RWPE1 (cell line): Measurements from ENCODE around the gene MAP1S.

Experiments used
- CTCF ChIA-PET: fragments of 350-600 bp; sonication (Branson Sonifier 250); formaldehyde crosslinking; extraction: SDS; loops from one replicate; lab custom pipeline; 2021; lab: Yijun Ruan, JAX
- POLR2A ChIA-PET: fragments of 400-600 bp; formaldehyde crosslinking; extraction: SDS; loops from one replicate; lab custom pipeline; 2020; ENCODE audit warnings: antibody characterized with exemption; ENCODE audit not compliant: low non-redundant PET; lab: Yijun Ruan, JAX
- DNase-seq: peaks from one replicate; pipeline ENCODE4 v3.0.0; 2012; ENCODE audit warnings: low spot score
- H3K27ac ChIP-seq: fragments of 450-650 bp; 2 replicates; pipeline ENCODE4 v1.5.1; 2017
- CTCF ChIP-seq: fragments of 450-650 bp; conservative IDR thresholded peaks from 2 replicates; pipeline ENCODE4 v1.5.1; 2017; ENCODE audit warnings: low read depth, mild to moderate bottlenecking

The MAP1S gene

GRCh38 chr19:17741456-17741855, 22.2 kb downstream of the MAP1S start:
- CTCF ChIA-PET: interaction anchor here (0.5 to 1.9 kb wide), 3 partner anchors 15 to 25 kb away, joined by 4 to 9 read pairs (median 8); no protein-coding TSS in a partner anchor
- POLR2A ChIA-PET: no interaction called here
- DNase-seq: no peak

GRCh38 chr19:17743874-17744580, 24.7 kb downstream of the MAP1S start:
- POLR2A ChIA-PET: no interaction called here
- CTCF ChIA-PET: interaction anchor here (0.8 kb wide), 1 partner anchor 23 kb away, joined by 4 read pairs; no protein-coding TSS in a partner anchor
- no peak overlapping the region for H3K27ac ChIP-seq
- TF ChIP-seq CTCF: no peak
- DNase-seq: no peak

More at GRCh38 chr19:17741456-17741855, 22.2 kb downstream of the MAP1S start:
- no peak overlapping the region for H3K27ac ChIP-seq
- no peak for TF ChIP-seq CTCF

GRCh38 chr19:17747205-17748098, 28.2 kb downstream of the MAP1S start:
- ChIA-PET CTCF (no interaction called here), POLR2A (no interaction called here)
- H3K27ac ChIP-seq: no peak overlapping the region
- DNase-seq: peak; percentile 98
- no peak for TF ChIP-seq CTCF

GRCh38 chr19:17748884-17749638, 29.8 kb downstream of the MAP1S start:
- no peak for TF ChIP-seq CTCF
- DNase-seq: no peak
- CTCF ChIA-PET: no interaction called here
- POLR2A ChIA-PET: no interaction called here
- no peak overlapping the region; the same call in 1 of the 2 replicates for H3K27ac ChIP-seq

GRCh38 chr19:17749912-17750317, 30.6 kb downstream of the MAP1S start:
- CTCF ChIA-PET: no interaction called here
- POLR2A ChIA-PET: no interaction called here
- peak overlapping the region; percentile 41 for H3K27ac ChIP-seq

More at GRCh38 chr19:17749912-17750317, 30.6 kb downstream of the MAP1S start:
- DNase-seq: no peak
- TF ChIP-seq CTCF: no peak
